Measurements from ENCODE around the gene HMGN1.

The HMGN1 gene, protein sequence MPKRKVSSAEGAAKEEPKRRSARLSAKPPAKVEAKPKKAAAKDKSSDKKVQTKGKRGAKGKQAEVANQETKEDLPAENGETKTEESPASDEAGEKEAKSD

DNA sequence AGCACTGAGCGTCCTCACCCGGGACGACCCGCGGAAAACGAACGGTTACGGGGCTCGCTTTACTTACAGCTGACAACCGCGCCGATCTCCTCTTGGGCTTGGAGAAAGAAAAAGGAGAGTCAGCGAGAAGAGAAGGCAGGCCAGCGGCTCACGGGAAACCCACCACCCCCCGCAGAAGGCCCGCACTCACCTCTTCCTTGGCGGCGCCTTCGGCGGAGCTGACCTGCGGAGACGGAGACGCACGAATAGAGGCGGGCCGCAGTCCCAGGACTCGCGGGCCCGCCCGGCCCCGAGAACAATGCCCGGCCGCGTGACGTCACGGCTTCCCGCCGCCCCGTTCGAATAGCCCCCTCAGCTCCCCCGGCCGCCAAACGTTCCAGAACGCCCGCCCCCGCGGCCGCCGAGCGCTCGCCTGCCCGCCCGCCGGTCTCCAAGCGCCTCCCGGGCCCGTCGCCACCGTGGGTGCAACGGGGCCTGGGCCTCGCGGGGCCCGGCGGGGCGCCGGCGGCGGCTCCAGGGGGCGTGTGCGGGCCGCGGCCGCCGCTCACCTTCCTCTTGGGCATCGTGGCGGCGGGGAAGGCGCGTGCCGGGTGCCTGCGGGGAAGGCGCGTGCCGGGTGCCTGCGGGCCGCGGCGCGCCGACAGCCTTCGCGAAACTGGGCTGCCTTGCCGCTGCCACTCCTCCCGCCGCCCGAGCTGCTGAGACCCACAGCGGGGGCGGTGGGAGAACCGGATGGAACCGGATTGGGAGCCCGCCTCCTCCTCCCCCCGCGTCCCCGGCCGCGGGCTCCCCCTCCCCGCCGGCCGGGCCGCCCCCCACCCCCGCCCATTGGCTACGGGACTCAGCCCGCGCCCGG lies at the start of gene HMGN1:
HMGN1 (minus strand) TSS at position 734 of the 856 bp plus-strand sequence; CDS start at position 563, 171 bp downstream.
- peak within 1 kb of the TSS; percentile 91 for H3K27ac ChIP-seq
- H3K36me3 ChIP-seq: peaks cover 3% of the 10 kb centered on the region
- TF ChIP-seq, protein P1, sequence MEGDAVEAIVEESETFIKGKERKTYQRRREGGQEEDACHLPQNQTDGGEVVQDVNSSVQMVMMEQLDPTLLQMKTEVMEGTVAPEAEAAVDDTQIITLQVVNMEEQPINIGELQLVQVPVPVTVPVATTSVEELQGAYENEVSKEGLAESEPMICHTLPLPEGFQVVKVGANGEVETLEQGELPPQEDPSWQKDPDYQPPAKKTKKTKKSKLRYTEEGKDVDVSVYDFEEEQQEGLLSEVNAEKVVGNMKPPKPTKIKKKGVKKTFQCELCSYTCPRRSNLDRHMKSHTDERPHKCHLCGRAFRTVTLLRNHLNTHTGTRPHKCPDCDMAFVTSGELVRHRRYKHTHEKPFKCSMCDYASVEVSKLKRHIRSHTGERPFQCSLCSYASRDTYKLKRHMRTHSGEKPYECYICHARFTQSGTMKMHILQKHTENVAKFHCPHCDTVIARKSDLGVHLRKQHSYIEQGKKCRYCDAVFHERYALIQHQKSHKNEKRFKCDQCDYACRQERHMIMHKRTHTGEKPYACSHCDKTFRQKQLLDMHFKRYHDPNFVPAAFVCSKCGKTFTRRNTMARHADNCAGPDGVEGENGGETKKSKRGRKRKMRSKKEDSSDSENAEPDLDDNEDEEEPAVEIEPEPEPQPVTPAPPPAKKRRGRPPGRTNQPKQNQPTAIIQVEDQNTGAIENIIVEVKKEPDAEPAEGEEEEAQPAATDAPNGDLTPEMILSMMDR (IDR thresholded peaks at IDR 0.05): peak; percentile 12
- no peaks in the 10 kb centered on the region for H3K9me3 ChIP-seq
- no peaks in the 10 kb centered on the region for H3K27me3 ChIP-seq
- H3K4me3 ChIP-seq (ENCODE audit: low read depth in 1 of 2, low read length in 1 of 2): peak within 1 kb of the TSS; percentile 90 to 97
- H3K4me1 ChIP-seq (ENCODE audit: control insufficient read depth in 1 of 2, insufficient read depth in 1 of 2, low read depth in 1 of 2, low read length in 1 of 2): peaks cover 34 to 36% of the 10 kb centered on the region in 2 experiments

DNA sequence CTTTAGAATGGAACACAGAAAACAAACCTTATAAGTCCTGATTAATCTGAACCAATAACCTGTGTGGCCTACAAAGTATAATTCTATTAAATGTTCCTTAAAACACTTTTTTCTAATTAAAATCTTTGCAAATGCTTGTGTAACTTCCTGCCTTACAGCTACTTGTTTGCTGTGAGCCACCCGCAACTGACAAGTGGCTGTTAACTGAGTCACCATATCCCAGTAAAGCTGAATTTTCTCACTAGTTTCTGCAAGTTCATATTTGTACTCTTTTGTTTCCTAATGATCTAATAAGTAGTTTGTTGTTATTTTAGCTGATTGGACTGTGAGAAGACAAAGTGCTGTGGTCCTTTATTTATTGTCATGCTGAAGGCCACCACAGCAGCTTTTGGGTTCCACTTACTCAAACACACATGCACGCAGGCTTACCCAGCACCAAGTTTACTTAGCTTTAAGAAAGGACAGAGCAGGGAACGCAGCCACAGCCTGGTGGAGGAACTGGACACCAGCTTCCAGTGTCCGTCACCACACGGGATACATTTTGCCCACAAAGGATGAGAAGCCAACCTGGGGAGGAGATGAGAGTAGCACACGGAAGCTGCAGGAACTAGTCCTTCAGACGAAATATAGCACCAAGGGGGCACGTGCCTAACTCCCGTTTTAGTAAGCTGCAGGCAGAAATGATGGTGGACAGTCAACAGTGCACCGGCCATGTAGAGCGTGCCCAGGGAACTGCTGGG lies 48.9 kb upstream of the HMGN1 start:
- peaks cover 49% of the 10 kb centered on the region for H3K36me3 ChIP-seq
- H3K4me1 ChIP-seq (ENCODE audit: control insufficient read depth in 1 of 2, insufficient read depth in 1 of 2, low read depth in 1 of 2, low read length in 1 of 2): peaks cover 5 to 8% of the 10 kb centered on the region in 2 experiments
- peak overlapping the region; percentile 28 for H3K27ac ChIP-seq
- H3K9me3 ChIP-seq: no peaks in the 10 kb centered on the region
- TF ChIP-seq, protein P1 (IDR thresholded peaks at IDR 0.05): no peak
- no peaks in the 10 kb centered on the region for H3K27me3 ChIP-seq
- no peak overlapping the region for H3K4me3 ChIP-seq (ENCODE audit: low read depth in 1 of 2, low read length in 1 of 2)

DNA sequence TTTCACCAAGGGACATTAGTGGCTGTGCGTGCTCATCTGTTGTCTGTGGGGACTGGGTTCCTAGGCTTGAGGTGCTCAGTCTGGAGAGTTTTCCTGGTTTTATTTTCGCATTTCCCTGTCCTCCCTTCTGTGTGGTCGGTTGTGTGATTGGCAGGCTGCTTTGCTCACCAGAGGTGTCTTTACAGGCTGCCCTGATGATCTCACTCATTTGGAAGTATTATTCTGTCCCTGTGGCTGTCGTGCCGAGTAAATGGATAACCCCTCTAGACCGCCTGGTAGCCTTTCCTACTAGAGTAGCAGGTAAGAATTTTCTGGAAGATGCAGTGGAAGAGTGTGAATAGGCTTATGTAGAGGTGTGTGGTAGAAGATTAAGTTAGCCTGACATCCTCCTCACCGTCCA lies 44.1 kb upstream of the HMGN1 start:
- H3K4me3 ChIP-seq (ENCODE audit: low read depth in 1 of 2, low read length in 1 of 2): no peak overlapping the region
- no peaks in the 10 kb centered on the region for H3K27me3 ChIP-seq
- peaks cover 67% of the 10 kb centered on the region for H3K36me3 ChIP-seq
- TF ChIP-seq, protein P1 (IDR thresholded peaks at IDR 0.05): no peak
- H3K4me1 ChIP-seq (ENCODE audit: control insufficient read depth in 1 of 2, insufficient read depth in 1 of 2, low read depth in 1 of 2, low read length in 1 of 2): peaks cover 15 to 18% of the 10 kb centered on the region in 2 experiments
- no peak overlapping the region for H3K27ac ChIP-seq
- H3K9me3 ChIP-seq: no peaks in the 10 kb centered on the region

DNA sequence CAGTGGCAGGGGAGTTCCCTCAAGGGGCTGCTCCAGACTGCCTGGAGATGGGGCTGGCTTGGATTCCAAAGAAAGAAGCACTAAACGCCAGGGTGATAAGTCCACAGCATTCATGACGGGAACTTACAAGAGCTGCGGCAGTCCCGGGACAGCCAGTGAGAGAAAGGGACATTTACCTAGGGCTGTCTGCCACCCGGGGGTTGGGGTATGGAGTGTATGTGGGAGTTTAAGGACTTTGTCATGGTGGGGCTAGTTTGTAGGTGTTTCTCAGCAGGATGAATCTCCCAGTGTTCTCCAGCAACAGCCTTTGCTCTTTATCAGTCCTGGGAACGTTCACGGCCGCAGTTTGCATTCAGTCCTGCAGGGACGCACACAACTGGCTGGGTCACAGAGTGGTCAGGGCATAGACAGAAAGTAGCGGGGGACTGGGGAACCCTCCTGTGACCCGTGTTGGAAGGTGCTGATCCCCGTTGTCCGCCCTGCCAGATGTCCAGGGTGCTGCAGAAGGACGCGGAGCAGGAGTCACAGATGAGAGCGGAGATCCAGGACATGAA lies 41.4 kb upstream of the HMGN1 start:
- no peaks in the 10 kb centered on the region for H3K27me3 ChIP-seq
- H3K4me3 ChIP-seq (ENCODE audit: low read depth in 1 of 2, low read length in 1 of 2): no peak overlapping the region
- peaks cover 49% of the 10 kb centered on the region for H3K36me3 ChIP-seq

DNA sequence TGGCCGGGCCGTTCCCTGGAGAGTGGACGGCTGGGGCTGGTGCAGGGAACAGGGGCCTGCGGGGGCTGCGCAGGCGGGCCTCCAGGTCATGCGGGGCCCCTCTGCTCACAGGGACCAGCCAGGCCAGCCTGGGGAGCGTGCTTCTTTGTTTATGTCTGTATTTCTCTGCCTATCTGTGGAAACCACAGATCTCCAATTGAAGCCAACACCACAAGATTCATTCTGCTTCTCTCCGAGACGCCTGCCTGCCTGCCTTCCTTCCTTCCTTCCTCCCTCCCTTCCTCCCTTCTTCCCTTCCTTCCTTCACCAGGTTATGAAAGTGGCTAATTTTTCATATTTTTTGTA lies 39.9 kb upstream of the HMGN1 start:
- H3K36me3 ChIP-seq: peaks cover 37% of the 10 kb centered on the region
- peak overlapping the region; percentile 63 to 67 for H3K4me3 ChIP-seq (ENCODE audit: low read depth in 1 of 2, low read length in 1 of 2)
- TF ChIP-seq, protein P1 (IDR thresholded peaks at IDR 0.05): no peak
- H3K27ac ChIP-seq: peak overlapping the region; percentile 60
- peaks cover 30 to 36% of the 10 kb centered on the region in 2 experiments for H3K4me1 ChIP-seq (ENCODE audit: control insufficient read depth in 1 of 2, insufficient read depth in 1 of 2, low read depth in 1 of 2, low read length in 1 of 2)
- H3K27me3 ChIP-seq: no peaks in the 10 kb centered on the region
- H3K9me3 ChIP-seq: no peaks in the 10 kb centered on the region

More for the DNA sequence above, 41.4 kb upstream of the HMGN1 start:
- Histone ChIP-seq H3K9me3 (no peaks in the 10 kb centered on the region), H3K27ac (no peak overlapping the region), H3K4me1 (ENCODE audit: control insufficient read depth in 1 of 2, insufficient read depth in 1 of 2, low read depth in 1 of 2, low read length in 1 of 2) (peaks cover 30 to 36% of the 10 kb centered on the region in 2 experiments)
- TF ChIP-seq, protein P1 (IDR thresholded peaks at IDR 0.05): no peak
